GM12801 (cell line): ENCODE measurements around the gene MAST4.

Source experiments
- TF ChIP-seq, protein P1 (sequence below): IDR thresholded peaks from one replicate; pipeline ENCODE4 v1.5.1; 2011; ENCODE audit warnings: control low read depth; ENCODE audit not compliant: insufficient read length; ENCODE audit errors: extremely low read depth

The MAST4 gene

DNA sequence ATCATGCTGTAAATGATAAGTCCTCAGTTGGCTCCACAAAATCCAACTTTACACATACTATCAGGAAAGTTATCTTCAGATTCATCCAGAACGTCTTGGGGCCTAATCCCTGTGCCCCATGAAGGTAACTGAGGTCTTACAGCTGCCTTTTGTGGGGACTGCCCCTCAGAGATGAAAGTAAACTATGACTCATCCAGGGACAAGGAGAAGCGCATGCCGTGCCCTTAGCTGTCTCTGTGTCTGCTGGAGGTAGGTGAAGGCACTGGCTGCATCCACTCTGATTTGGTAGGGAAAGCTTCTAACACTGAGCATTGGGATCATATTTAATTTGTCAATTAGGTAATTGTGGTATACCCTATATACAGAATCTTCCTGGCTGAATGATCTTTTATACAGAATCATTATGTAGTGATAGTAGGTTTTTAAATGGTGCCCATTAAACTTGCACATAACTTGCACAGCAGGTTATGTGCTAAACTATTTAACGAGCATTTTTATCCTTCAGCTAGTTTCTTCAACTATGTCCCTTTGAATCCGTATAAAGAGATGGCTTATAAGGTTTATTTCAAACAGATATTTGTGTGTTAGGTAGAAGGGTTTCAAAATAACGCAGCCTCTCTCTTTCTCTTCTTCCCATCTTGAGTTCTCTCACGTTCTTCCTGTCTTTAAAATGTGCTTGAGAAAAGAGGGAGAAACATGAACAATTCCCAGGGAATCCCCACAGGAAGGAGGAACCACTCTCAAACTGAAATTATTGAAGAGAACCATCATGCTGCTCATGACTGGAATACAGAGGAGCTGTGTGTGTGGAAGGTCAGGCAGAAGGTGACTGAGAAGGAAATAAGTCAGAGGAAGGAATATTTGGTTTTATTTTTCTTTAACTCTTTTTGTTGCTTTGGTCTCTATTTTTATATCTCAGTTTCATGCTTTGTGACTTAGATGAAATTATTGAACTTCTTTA lies 349.5 kb downstream of the MAST4 start:
- TF ChIP-seq, protein P1, sequence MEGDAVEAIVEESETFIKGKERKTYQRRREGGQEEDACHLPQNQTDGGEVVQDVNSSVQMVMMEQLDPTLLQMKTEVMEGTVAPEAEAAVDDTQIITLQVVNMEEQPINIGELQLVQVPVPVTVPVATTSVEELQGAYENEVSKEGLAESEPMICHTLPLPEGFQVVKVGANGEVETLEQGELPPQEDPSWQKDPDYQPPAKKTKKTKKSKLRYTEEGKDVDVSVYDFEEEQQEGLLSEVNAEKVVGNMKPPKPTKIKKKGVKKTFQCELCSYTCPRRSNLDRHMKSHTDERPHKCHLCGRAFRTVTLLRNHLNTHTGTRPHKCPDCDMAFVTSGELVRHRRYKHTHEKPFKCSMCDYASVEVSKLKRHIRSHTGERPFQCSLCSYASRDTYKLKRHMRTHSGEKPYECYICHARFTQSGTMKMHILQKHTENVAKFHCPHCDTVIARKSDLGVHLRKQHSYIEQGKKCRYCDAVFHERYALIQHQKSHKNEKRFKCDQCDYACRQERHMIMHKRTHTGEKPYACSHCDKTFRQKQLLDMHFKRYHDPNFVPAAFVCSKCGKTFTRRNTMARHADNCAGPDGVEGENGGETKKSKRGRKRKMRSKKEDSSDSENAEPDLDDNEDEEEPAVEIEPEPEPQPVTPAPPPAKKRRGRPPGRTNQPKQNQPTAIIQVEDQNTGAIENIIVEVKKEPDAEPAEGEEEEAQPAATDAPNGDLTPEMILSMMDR, result no peak

DNA sequence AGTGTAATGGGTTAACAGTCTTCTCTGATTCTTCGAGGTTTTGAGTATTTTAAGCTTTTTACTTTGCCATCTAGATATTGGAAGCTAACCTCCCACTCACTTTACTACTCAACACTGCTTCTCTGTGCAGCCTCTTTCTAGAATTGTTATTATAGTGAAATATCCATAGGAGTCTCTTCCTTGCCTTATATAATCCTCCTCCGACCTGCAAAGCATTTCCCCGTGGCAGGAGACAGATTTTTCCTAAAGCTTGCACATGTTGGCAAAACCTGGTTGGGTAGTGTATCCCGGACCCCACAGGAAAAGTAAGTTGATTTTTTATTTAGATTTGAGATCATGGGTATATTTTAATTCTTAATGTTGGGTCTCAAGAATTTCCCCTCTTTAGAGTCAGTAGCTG lies 351.3 kb downstream of the MAST4 start:
- TF ChIP-seq, protein P1, result no peak

DNA sequence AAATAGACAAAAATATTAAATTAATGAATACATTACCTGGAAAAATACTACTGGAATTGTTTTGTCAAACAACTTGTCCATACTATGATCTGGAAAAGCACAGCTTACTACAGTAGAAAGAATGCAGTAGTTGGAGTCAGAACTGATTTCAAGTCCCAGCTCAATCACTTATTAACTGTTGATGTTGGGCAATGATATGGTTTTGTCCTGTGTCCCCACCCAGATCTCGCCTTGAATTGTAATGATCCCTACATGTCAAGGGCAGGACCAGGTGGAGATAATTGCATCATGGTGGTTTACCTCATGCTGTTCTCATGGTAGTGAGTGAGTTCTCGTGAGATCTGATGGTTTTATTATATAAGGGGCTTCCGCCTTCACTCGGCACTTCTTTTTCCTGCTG lies 352.9 kb downstream of the MAST4 start:
- TF ChIP-seq, protein P1, result no peak

DNA sequence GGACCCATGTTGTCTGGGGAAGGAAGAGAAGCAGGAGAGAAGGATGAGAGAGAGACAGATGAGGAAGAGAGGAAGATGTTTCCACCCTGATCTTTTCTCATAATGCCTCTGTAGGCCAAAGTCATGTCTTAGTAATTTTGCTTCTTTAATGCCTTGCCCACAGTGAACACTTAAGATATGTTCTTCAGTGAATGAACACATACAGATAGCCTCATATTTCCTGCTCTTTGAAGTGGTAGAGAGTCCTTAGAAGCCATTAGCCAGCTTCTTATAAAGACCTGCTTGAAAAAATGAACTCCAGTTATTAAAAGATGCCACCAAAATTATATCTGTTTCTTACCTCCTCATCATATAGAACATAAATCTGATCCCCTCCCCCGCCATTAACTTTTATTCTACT lies 356.0 kb downstream of the MAST4 start:
- TF ChIP-seq, protein P1, result no peak

DNA sequence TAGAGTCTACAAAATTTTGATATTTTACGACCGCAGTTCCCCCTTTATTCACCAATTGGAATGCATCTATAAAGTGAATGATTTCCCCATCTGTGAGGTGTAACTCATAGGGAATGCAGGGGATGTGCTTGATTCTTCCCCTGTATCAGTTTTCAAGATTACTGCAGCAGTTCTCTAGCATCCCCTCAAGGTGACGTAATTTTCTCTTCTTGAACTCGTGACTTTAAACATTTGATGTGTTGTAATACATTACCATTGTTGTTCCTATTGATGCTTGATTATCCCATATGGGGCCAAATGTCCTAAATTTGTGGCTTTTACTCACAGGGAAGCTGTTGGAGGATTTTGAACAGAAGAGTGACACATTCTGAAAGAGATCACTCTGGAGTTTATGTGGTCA lies 360.2 kb downstream of the MAST4 start:
- TF ChIP-seq, protein P1, result no peak

DNA sequence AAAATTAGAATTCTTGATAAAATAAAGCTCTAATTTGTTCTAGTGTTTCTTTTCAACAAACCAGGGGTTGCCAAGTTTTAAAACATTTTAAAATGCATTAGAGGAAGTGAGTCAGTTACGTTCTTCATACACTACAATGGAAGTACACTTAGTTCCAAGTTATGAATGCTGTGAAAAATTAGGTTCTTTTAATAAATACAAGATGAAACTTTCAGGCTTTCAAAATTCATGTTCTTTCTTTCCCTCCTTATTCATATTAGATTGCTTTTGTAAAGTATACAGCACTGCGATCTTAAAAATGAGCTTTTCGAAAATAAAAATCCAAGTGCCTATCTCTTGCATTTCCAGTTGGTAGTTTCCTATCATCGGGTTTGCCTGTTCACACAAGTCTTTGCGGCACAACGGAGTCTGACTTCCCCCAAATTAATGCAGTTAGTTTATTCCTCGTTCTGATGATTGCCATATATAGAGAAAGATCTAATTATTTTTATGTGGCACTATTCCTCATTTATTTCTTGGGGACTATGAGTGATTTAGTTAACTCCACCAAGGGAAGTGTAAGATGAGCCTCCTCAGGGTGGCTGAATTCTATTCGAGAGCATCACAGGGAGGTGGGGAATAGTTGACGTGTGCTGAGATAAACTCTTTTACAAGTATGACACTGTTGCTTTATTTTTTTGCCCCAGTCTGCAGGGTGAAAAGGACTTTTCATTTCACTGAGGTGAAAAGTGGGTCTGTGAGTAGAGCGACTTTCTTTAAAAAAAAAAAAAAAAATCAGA lies 362.2 kb downstream of the MAST4 start:
- TF ChIP-seq, protein P1, result no peak

DNA sequence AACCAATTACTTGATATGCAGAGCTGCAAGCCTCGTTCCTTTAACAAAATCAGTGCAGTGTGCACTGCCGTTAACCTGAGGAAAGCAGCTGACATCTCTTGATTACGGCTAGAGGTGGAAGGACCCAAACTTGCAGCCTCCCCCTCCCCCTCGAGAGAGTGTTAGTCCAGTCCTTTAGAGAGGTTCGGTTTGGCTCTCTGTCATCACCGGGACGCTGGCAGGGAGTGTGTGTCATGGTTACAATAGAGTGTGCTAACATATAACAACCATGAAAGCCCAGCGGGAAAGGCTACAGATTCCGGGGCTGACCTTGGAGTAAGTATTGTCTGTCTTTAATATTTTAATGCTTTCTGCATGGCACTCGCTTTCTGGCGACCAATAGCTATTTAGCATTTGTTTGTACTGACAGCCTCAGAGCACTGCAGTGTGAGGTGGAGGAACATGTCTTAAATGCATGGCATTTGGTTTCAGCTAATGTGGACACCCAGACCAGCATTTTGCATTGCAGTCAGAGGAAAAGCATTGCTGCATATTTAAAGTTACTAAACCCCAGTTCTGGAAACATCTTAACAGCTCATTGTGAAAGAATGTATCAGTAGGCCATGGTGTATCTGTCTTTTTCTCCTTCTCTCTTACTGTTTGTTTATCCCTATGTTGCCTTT lies 362.9 kb downstream of the MAST4 start:
- TF ChIP-seq, protein P1, result no peak
